GM19193 (cell line): ENCODE results near the gene WDR33.

ENCODE experiments used
- POLR2A ChIP-seq: IDR thresholded peaks from 4 replicates; pipeline ENCODE4 v1.6.1; 2011; ENCODE audit not compliant: insufficient read depth, insufficient read length; ENCODE audit errors: extremely low read depth

The WDR33 gene

GRCh38 chr2:127818794-127819425, 7.9 kb upstream of the WDR33 start:
- TF ChIP-seq POLR2A, result no peak

- no peak for TF ChIP-seq POLR2A
Measured at GRCh38 chr2:127818241-127818640, 7.3 kb upstream of the WDR33 start.

- TF ChIP-seq POLR2A, result no peak
Measured at GRCh38 chr2:127814677-127815076, 3.7 kb upstream of the WDR33 start.

GRCh38 chr2:127811397-127812321, 688 bp upstream of the WDR33 start:
- no peak for TF ChIP-seq POLR2A

- no peak for TF ChIP-seq POLR2A
Measured at GRCh38 chr2:127810156-127810618, 784 bp downstream of the WDR33 start.

GRCh38 chr2:127807678-127808353, 3.2 kb downstream of the WDR33 start:
- TF ChIP-seq POLR2A, result no peak

- no peak for TF ChIP-seq POLR2A
Measured at GRCh38 chr2:127805491-127805890, 5.5 kb downstream of the WDR33 start.

- no peak for TF ChIP-seq POLR2A
Measured at GRCh38 chr2:127799926-127800325, 11.0 kb downstream of the WDR33 start.

GRCh38 chr2:127796389-127796788, 14.6 kb downstream of the WDR33 start:
- no peak for TF ChIP-seq POLR2A

- TF ChIP-seq POLR2A, result no peak
Measured at GRCh38 chr2:127792805-127793204, 18.2 kb downstream of the WDR33 start.

GRCh38 chr2:127790694-127791529, 20.1 kb downstream of the WDR33 start:
- TF ChIP-seq POLR2A, result no peak

- no peak for TF ChIP-seq POLR2A
Measured at GRCh38 chr2:127786048-127786809, 24.7 kb downstream of the WDR33 start.

- no peak for TF ChIP-seq POLR2A
Measured at GRCh38 chr2:127784965-127785518, 25.9 kb downstream of the WDR33 start.
